Fibroblast of the conjunctiva (primary cell): Measurements from ENCODE around the gene MRI1.

ENCODE experiments used
- DNase-seq: peaks from one replicate; pipeline ENCODE4 v3.0.0-alpha.2; 2010; ENCODE audit warnings: low read depth

Gene MRI1

GRCh38 chr19:13794757-13795589 is 30.7 kb downstream of the MRI1 start, which contains the start of gene ZSWIM4:
Gene ZSWIM4, plus strand, starts transcription at chr19:13795443. Its CDS starts 206 bp downstream, at chr19:13795649.
- DNase-seq = peak; percentile 97

DNA sequence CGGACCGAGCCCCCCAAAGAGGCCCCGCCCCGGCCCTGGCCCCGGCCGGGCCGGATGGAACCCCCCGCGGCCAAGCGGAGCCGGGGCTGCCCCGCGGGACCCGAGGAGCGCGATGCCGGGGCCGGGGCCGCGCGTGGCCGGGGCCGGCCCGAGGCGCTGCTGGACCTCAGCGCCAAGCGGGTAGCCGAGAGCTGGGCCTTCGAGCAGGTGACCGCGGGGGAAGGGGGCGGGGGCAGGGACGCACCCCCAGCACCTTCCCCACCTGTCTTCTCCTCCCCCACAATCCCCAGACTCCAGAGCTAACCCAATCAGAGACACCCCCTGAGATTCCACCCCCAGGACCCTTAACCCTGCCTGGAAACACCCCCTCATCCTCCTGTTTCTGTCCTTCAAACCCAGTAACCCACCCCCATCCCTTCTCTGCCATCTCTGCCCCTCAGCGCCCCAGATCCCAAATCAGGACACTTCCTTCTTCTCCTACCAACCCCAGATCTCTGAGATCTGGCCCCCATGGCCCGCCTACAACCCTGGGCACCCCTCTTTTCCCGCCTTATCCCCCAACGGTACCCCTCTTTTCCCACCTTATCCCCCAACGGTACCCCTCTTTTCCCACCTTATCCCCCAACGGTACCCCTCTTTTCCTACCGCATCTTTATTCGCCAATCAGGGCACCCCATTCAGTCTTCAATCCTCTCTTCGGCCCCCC is 31.4 kb downstream of the MRI1 start:
- DNase-seq = no peak

- DNase-seq = peak; percentile 87
Measured at GRCh38 chr19:13796301-13797057, 32.2 kb downstream of the MRI1 start.

DNA sequence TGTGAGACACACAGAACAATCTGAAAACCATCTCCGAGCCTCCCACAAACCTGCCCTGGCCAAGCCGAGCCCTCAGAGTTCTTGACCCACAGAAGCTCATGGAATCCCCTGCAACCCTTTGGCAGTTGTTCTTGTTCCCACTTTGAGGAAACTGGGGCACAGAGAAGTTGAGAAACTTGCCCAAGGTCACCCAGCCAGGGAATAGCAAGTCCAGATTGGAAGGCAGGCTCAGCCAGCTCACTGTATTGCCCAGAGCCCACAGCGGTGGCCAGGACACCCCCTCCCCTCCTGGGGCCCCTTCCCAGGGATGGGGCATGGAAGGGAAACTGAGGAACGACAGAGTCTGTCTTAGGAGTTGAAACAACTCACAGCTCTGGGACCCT is 32.7 kb downstream of the MRI1 start:
- no peak for DNase-seq

DNA sequence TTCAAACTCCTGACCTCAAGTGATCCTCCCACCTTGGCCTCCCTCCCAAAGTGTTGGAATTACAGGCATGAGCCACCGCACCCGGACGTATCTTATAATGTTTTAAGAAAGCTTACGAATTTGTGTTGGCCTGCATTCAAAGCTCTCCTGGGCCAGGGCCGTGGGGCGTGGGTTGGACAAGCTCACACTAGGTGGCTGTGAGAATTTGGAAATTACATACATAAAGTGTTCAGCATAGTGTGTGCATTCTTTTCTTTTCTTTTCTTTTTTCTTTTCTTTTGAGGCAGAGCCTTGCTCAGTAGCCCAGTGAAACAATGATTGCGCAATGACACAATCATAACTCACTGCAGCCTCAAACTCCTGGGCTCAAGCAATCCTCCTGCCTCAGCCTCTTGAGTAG is 33.5 kb downstream of the MRI1 start:
- DNase-seq = peak; percentile 59

GRCh38 chr19:13799669-13800068 is 35.3 kb downstream of the MRI1 start:
- DNase-seq = no peak

DNA sequence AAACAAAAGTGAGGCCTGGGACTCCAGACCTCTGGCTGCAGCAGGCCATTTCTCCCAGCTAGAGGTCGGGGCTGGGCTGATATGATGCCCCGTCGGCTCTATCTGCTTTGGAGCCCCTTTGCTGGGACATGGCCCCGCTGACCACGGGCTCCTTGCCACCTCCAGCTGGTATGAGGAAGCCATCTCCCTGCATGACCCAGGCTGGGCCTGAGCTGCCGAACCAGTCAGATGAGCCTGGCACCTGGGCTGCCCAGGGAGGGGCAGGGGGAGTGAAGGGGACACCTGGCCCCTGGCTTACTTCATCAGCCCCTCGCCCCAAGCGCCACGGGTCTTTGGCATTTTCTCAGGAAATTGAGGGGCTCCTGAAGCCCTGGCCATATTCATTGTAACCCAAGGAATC is 38.7 kb downstream of the MRI1 start:
- no peak for DNase-seq

GRCh38 chr19:13804830-13805683 is 40.7 kb downstream of the MRI1 start:
- no peak for DNase-seq

DNA sequence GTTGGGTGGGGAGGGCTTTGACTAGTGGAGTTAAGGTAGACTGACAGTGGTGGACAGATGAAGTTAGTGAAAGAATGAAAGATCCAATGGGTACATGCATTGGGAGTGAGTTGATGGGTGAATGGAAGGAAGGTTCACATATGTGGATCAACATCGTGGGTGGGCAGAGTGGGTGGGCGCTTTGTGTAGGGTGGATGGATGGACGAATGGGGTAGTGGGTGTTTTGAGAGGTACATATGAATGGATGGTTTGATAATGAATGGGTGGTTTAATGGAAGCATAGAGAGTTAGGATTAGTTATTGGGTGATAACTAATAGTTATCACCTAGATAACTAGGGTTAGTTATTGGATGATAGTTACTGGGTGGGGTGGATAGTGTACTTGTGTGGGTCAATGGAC is 42.4 kb downstream of the MRI1 start:
- DNase-seq = no peak

DNA sequence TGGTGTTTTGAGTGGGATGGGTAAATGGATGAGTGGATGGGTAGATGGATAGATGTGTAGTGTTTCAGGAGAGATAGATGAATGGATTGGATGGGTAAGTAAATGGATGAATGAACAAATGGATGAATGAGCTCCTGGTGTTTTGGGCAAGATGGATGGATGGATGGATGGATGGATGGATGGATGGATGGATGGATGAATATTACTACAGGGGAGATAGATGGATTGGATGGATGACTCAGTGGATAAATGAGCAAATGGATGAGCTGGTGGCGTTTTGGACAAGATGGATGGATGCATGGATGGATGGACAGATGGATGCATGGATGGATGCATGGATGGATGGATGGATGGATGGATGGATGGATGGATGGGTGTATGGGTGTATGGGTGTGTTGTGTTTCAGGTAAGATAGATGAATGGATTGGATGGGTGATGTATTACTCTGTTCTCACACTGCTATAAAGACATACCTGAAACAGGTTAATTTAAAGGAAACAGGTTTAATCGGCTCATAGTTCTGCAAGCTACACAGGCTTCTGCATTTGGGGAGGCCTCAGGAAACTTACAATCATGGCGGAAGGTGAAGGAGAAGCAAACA is 43.2 kb downstream of the MRI1 start:
- no peak for DNase-seq

- DNase-seq = no peak
Measured at GRCh38 chr19:13808856-13809255, 44.5 kb downstream of the MRI1 start.

- DNase-seq = no peak
Measured at GRCh38 chr19:13812544-13812943, 48.2 kb downstream of the MRI1 start.

DNA sequence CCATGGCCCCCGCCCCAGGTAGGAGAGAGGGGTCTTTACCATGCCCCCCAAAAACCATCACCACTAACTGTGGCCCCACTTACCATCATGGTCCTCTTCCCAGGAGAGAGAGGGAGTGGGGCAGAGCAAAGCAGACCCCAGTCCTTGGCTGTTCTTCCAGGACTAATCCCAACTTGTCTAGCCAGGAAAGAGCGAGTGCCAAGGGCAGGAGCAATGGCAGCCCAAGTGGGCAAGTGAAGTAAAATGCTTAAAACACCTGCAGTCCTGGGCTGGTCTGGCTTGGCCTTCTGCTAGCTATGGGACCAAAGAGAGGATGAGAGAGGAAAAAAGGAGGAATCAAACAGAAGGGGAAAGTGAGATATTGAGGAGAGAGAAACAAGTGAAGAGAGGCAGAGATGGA is 48.8 kb downstream of the MRI1 start:
- DNase-seq = no peak

DNA sequence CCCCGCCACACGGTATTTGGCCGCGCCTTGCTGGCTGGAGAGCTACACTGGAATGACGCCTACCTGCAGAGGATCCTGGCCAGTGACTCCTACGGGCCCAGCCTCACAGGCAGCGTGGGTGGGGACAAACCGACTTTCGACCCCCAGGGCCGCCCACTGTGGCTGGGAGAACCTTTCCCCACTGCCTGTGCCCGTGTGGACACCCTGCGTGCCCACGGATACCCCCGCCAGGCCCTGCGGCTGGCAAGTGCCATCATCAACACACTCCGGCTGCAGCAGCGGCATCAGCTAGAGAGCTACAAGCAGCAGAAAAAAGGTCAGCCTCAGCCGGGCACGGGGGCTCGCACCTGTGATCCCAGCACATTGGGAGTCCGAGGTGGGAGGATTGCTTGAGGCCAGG is 50.2 kb downstream of the MRI1 start:
- DNase-seq = no peak

GRCh38 chr19:13817018-13817614 is 52.8 kb downstream of the MRI1 start:
- no peak for DNase-seq

GRCh38 chr19:13817615-13818371 is 53.5 kb downstream of the MRI1 start:
- no peak for DNase-seq

DNA sequence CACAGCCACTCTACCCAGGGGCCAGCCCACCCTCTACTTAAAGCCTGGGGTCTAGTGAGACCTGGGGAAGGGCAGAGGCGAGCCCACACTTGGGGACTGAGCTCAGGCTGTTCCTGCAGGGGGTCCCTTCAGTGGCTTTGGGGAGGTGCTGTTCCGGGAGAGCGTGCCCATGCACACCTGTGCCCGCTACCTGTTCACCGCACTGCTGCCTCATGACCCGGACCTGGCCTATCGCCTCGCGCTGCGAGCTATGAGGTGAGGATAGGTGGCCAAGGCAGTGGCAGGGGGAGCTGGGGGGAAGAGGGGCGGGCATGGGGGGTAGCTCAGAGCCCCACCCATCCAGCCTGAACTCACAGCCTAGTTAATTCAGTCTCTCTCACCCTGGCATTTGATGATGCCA is 54.9 kb downstream of the MRI1 start:
- no peak for DNase-seq

- DNase-seq = no peak
Measured at GRCh38 chr19:13821292-13821691, 57.0 kb downstream of the MRI1 start.

DNA sequence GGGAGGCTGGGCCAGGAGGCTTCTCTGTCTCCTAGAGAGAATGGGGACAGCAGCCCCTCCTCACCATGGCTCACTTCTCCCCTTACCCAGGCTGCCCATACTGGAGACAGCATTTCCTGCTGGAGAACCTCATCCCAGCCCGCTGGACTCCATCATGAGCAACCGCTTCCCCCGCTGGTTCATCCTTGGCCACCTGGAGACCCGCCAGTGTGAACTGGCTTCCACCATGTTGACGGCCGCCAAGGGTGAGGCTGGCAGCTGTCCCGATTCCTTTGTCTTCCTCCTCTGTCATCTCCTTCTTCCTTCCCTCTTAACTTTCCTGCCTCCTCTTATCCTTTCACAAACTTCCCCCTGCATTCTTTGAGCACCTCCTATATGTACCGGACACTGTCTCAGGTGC is 58.9 kb downstream of the MRI1 start:
- no peak for DNase-seq
